ENCODE results near the gene SMU1. TPM values are rescaled to one million over a fixed set of nuclear protein-coding genes. Genes with fewer than 3 reads are reported as not detected.
A peak's percentile ranks its signal among the peaks of the same experiment; 100 is the strongest.

SMU1 gene
- total and polyA plus RNA-seq, 12 donors: 5.8 to 18.5 (median 16.7) TPM

DNA sequence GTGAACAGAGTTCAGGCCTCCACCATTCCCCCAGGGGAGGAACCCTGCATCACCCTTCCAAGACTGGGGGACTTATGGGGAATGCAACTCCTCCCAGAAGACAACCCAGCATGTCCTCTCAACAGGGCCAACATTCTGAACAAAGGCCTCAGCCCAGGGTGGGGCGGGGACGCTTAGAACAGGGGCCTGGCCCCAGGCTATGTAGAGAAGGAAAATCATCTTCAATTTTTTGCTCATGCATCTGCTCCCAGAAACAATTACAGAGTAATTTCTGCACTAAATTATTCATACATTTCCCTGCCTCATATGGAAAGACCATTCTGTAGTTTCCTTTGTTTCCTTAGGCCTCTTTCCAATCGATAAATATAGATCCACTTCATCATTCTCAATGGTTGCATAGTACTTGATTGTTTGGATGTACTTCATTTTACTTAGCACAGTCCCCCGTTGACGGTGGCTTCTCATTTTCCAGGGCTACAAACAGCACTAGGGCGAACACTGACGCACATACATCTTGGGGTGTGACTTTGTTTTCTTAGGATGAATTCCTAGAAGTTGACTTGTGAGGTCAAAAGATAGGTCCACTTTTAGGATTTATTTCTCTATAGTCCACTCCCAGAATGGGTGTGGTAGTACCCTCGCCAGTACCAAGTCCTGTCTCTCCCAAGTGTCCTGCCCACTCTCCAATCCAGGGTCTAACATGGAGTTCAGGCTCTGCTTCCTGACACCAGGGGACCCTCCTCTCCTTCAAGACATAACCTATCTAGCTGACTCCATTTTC is 27.2 kb upstream of the SMU1 start:
- DNase-seq: no peak
- intact Hi-C loops (cut with DNase I): loop anchor here in 2 of 10 donors (10.0 kb wide), 2 partner anchors 61 to 71 kb away; partner anchors contain the start of gene B4GALT1 (in 1 of the 2)
- TF ChIP-seq, protein P1, sequence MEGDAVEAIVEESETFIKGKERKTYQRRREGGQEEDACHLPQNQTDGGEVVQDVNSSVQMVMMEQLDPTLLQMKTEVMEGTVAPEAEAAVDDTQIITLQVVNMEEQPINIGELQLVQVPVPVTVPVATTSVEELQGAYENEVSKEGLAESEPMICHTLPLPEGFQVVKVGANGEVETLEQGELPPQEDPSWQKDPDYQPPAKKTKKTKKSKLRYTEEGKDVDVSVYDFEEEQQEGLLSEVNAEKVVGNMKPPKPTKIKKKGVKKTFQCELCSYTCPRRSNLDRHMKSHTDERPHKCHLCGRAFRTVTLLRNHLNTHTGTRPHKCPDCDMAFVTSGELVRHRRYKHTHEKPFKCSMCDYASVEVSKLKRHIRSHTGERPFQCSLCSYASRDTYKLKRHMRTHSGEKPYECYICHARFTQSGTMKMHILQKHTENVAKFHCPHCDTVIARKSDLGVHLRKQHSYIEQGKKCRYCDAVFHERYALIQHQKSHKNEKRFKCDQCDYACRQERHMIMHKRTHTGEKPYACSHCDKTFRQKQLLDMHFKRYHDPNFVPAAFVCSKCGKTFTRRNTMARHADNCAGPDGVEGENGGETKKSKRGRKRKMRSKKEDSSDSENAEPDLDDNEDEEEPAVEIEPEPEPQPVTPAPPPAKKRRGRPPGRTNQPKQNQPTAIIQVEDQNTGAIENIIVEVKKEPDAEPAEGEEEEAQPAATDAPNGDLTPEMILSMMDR (IDR thresholded peaks at IDR 0.05): peak in 2 of 9 donors; percentile 7 to 20
- H3K4me3 ChIP-seq: no peak overlapping the region
- H3K27ac ChIP-seq: peak overlapping the region in 4 of 10 donors; percentile 0 to 49 (median 22)
- H3K27me3 ChIP-seq: no peaks in the 10 kb centered on the region
- H3K36me3 ChIP-seq: no peaks in the 10 kb centered on the region
- no peaks in the 10 kb centered on the region for H3K9me3 ChIP-seq
- H3K4me1 ChIP-seq: peaks cover 5 to 59% (median 42%) of the 10 kb centered on the region in 9 donors
- peak in 1 of 8 donors; percentile 29 for ATAC-seq
- 68 to 75% methylated on average over 8 of the region's 8 CpGs for WGBS, 2 donors

- intact Hi-C loops (cut with DNase I): loop anchor here in 2 of 10 donors (10.0 kb wide), 2 partner anchors 62 to 72 kb away; partner anchors contain the start of gene B4GALT1 (in 1 of the 2)
- Histone ChIP-seq H3K36me3 (no peaks in the 10 kb centered on the region), H3K4me3 (no peak overlapping the region), H3K27me3 (no peaks in the 10 kb centered on the region), H3K27ac (peak overlapping the region in 3 of 10 donors; percentile 0 to 49 (median 42)), H3K4me1 (peaks cover 3 to 53% (median 35%) of the 10 kb centered on the region in 9 donors), H3K9me3 (no peaks in the 10 kb centered on the region)
- DNase-seq (no peak), ATAC-seq (no peak)
- 95 to 96% methylated on average over 13 of the region's 13 CpGs for WGBS, 2 donors
- TF ChIP-seq, protein P1 (IDR thresholded peaks at IDR 0.05): no peak
These were observed 26.2 kb upstream of the SMU1 start for GRCh38 chr9:33102551-33103210.

- intact Hi-C loops (cut with DNase I): loop anchor here in 2 of 10 donors (10.0 kb wide), 2 partner anchors 63 to 73 kb away; partner anchors contain the start of gene B4GALT1 (in 1 of the 2)
- H3K27ac ChIP-seq: peak overlapping the region in 3 of 10 donors; percentile 10 to 48 (median 20)
- DNase-seq (no peak), ATAC-seq (peak in 5 of 8 donors; percentile 24 to 66 (median 39))
- TF ChIP-seq, protein P1 (IDR thresholded peaks at IDR 0.05): no peak
- no peak overlapping the region for H3K4me3 ChIP-seq
- no peaks in the 10 kb centered on the region for H3K27me3 ChIP-seq
- H3K36me3 ChIP-seq: no peaks in the 10 kb centered on the region
- WGBS, 2 donors: 69 to 70% methylated on average over 10 of the region's 10 CpGs
- H3K9me3 ChIP-seq: no peaks in the 10 kb centered on the region
- peaks cover 0 to 40% (median 22%) of the 10 kb centered on the region in 9 donors for H3K4me1 ChIP-seq
These were observed 24.9 kb upstream of the SMU1 start for GRCh38 chr9:33101104-33101951.

Data from heart right ventricle (tissue), 16 donors.